Right lobe of liver (tissue), 4 donors: ENCODE data around the gene SNCG.

Source experiments
- POLR2A ChIP-seq: fragments of 450-650 bp; IDR thresholded peaks from one replicate; pipeline ENCODE4 v1.6.1; 2017; ENCODE audit warnings: antibody characterized with exemption, mild to moderate bottlenecking
- TF ChIP-seq, protein P1 (sequence below), 4 donors: fragments of 200-600 bp in 3 of 4; fragments of 450-650 bp in 1 of 4; IDR thresholded peaks; one replicate each; pipeline versions ENCODE4 v1.5.1 to v1.8.0; 2016 to 2022; ENCODE audit warnings: antibody characterized with exemption in 4 of 4, mild to moderate bottlenecking in 2 of 4
- donor health status: DM: no; HTN: no; CAD: no.
- donor health status: DM: no; HTN: no; CAD: no.
- donor health status: DM: no; HTN: yes; CAD: no.

DNA sequence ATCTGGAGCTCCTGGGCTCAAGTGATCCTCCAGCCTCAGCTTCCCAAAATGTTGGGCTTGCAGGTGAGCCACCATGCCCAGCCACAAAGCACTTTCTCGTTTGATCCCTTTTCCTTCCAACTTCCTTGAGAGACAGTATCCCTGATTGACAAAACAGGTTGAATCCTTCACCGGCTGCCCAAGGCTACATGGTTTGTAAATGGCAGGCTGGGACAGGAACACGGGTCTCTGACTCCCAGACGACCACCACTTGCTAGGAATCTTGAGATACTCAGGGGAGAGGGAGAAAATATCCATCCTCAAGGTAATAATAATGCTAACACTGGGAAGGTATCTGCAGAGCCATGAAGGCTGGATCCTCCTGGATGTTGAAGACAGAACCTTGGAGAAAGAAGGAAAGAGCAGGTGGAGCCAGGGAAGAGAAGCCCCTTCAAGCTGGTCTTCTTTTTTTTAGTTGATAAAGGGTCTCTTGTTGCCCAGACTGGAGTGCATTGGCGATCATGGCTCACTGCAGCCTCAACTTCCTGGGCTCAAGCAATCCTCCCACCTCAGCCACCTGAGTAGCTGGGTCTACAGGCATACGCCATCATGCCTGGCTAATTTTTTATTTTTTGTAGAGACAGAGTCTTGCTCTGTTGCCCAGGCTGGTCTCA lies 20.8 kb upstream of the SNCG start:
- TF ChIP-seq, protein P1, sequence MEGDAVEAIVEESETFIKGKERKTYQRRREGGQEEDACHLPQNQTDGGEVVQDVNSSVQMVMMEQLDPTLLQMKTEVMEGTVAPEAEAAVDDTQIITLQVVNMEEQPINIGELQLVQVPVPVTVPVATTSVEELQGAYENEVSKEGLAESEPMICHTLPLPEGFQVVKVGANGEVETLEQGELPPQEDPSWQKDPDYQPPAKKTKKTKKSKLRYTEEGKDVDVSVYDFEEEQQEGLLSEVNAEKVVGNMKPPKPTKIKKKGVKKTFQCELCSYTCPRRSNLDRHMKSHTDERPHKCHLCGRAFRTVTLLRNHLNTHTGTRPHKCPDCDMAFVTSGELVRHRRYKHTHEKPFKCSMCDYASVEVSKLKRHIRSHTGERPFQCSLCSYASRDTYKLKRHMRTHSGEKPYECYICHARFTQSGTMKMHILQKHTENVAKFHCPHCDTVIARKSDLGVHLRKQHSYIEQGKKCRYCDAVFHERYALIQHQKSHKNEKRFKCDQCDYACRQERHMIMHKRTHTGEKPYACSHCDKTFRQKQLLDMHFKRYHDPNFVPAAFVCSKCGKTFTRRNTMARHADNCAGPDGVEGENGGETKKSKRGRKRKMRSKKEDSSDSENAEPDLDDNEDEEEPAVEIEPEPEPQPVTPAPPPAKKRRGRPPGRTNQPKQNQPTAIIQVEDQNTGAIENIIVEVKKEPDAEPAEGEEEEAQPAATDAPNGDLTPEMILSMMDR (IDR thresholded peaks at IDR 0.05) = no peak
- no peak for TF ChIP-seq POLR2A
